Activated CD4-positive, alpha-beta T cell treated with anti-CD3 and anti-CD28 coated beads, Interleukin-2, amount 50 U/mL, for 1 hour (primary cell): ENCODE results near the gene P2RY8.
"Not testable (repeated sequence)": the region's sequence is repeated elsewhere in the genome, so short reads cannot be mapped to it uniquely, and the experiment has no call there.

Source experiments
- DNase-seq: peaks from one replicate; pipeline ENCODE4 v3.0.0-alpha.2; 2020

The P2RY8 gene

GRCh38 chrX:1484638-1485019 is 52.4 kb downstream of the P2RY8 start:
- no peak for DNase-seq

GRCh38 chrX:1483843-1484637 is 52.9 kb downstream of the P2RY8 start:
- DNase-seq: no peak

- DNase-seq: not testable (repeated sequence)
These were observed 54.5 kb downstream of the P2RY8 start for GRCh38 chrX:1482530-1482928.

- DNase-seq: peak; percentile 70
These were observed 55.1 kb downstream of the P2RY8 start for GRCh38 chrX:1481636-1482529.

GRCh38 chrX:1480082-1480785 is 56.8 kb downstream of the P2RY8 start:
- DNase-seq: no peak

- DNase-seq: no peak
These were observed 59.1 kb downstream of the P2RY8 start for GRCh38 chrX:1477801-1478458.

GRCh38 chrX:1477229-1477628 is 59.8 kb downstream of the P2RY8 start:
- DNase-seq: no peak

GRCh38 chrX:1476682-1477081 is 60.3 kb downstream of the P2RY8 start:
- no peak for DNase-seq

GRCh38 chrX:1475881-1476280 is 61.1 kb downstream of the P2RY8 start:
- DNase-seq: no peak

- DNase-seq: no peak
These were observed 61.5 kb downstream of the P2RY8 start for GRCh38 chrX:1475481-1475880.

- DNase-seq: not testable (repeated sequence)
These were observed 62.4 kb downstream of the P2RY8 start for GRCh38 chrX:1474593-1474992.

- DNase-seq: no peak
These were observed 64.0 kb downstream of the P2RY8 start for GRCh38 chrX:1472975-1473374.

- peak; percentile 76 for DNase-seq
These were observed 68.7 kb downstream of the P2RY8 start for GRCh38 chrX:1468250-1468772.

- peak; percentile 43 for DNase-seq
These were observed 69.9 kb downstream of the P2RY8 start for GRCh38 chrX:1466971-1467561.

GRCh38 chrX:1466232-1466661 is 70.7 kb downstream of the P2RY8 start:
- no peak for DNase-seq

GRCh38 chrX:1465286-1466231 is 71.4 kb downstream of the P2RY8 start:
- DNase-seq: no peak

- no peak for DNase-seq
These were observed 72.1 kb downstream of the P2RY8 start for GRCh38 chrX:1464971-1465285.

- no peak for DNase-seq
These were observed 72.7 kb downstream of the P2RY8 start for GRCh38 chrX:1464041-1464970.

- no peak for DNase-seq
These were observed 73.4 kb downstream of the P2RY8 start for GRCh38 chrX:1463581-1463980.
